ENCODE measurements around the gene PLCD3. TPM values are rescaled to one million over a fixed set of nuclear protein-coding genes. Genes with fewer than 3 reads are reported as not detected.

PLCD3 gene
- total and polyA plus RNA-seq, 2 of the 13 experiments (the other 11 are each of a cell fraction or from before 2014, with no cell fraction given), result 11.3 to 39.1 TPM

DNA sequence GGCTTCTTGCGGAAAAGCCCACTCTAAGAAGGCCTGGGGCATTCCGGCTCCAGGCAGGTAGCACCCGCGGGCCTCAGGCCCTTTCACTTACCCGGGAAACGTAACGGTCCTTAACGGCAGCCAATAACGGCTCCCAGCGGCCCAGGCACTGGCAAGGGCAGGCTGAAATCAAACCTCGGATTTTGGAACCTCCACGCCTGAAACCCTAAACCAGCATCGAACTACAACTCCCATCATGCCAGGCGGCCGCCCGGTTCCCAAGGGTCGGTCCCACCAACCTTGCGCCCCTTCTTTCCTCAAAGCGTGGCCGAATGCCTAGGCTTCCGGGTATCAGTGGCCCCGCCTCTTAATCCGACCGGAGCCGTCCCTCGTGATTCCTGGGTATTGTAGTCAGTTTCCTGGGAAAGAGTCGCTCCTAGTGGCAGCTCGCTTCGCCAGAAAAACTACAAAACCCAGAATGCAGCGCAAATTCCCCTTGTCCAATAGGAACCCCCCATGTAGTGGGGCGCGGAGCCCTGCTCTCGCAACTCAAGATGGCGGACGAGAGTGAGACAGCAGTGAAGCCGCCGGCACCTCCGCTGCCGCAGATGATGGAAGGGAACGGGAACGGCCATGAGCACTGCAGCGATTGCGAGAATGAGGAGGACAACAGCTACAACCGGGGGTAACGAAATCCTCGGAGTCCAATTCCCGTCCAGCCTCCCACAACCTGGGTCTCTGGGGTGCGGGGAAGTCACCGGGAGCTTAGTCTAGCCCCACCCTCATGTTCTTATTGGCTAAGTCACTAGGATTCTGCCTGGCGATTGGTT lies 71.3 kb downstream of the PLCD3 start, which contains the start of gene NMT1 (continued):
- TF ChIP-seq, protein P1, sequence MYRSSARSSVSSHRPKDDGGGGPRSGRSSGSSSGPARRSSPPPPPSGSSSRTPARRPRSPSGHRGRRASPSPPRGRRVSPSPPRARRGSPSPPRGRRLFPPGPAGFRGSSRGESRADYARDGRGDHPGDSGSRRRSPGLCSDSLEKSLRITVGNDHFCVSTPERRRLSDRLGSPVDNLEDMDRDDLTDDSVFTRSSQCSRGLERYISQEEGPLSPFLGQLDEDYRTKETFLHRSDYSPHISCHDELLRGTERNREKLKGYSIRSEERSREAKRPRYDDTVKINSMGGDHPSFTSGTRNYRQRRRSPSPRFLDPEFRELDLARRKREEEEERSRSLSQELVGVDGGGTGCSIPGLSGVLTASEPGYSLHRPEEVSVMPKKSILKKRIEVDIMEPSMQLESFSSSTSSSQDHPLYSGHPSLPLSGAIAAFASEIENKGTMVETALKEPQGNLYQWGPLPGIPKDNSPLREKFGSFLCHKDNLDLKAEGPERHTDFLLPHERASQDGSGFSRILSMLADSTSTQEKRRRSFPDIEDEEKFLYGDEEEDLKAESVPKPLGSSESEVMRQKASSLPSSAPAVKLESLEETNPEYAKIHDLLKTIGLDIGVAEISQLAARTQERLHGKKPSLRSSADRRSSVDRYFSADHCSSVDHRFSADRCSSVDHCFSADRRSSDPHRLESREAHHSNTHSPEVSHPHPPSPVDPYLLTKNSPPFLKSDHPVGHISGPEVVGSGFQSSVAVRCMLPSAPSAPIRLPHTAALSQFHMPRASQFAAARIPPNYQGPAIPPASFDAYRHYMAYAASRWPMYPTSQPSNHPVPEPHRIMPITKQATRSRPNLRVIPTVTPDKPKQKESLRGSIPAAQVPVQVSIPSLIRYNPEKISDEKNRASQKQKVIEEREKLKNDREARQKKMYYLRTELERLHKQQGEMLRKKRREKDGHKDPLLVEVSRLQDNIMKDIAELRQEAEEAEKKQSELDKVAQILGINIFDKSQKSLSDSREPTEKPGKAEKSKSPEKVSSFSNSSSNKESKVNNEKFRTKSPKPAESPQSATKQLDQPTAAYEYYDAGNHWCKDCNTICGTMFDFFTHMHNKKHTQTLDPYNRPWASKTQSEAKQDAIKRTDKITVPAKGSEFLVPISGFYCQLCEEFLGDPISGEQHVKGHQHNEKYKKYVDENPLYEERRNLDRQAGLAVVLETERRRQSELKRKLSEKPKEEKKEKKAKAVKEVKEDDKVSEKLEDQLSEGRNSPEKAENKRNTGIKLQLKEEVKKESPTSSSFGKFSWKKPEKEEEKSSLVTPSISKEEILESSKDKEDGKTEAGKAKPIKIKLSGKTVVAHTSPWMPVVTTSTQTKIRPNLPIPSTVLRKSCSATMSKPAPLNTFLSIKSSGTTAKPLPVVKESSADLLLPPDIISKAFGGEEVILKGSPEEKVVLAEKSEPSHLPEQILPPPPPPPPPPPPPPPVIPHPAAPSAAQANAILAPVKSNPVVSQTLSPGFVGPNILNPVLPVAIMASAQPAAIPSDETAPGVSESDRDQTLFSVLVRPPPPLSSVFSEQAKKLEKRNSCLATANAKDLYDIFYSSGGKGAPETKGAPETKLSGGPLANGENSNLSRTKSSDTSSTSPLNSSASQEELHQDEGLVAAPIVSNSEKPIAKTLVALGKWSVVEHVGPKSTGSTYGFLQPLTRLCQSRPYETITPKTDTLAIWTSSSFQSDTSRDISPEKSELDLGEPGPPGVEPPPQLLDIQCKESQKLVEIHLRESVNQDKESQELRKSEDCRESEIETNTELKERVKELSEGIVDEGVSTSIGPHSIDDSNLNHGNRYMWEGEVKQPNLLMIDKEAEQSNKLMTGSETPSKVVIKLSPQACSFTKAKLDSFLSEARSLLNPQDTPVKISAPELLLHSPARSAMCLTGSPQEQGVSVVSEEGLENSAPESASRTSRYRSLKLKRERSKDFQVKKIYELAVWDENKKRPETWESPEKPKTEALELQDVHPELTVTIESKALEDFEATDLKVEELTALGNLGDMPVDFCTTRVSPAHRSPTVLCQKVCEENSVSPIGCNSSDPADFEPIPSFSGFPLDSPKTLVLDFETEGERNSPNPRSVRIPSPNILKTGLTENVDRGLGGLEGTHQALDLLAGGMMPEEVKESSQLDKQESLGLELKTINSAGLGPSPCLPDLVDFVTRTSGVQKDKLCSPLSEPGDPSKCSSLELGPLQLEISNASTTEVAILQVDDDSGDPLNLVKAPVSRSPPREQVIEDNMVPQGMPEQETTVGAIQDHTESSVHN (CRISPR knock-in tag; IDR thresholded peaks at IDR 0.05), result no peak
- TF ChIP-seq KLF12 (CRISPR knock-in tag; IDR thresholded peaks at IDR 0.05; ENCODE audit: borderline replicate concordance) (peak; percentile 74; the same call in 1 of the 2 replicates), TRIM24 (CRISPR knock-in tag; IDR thresholded peaks at IDR 0.05) (no peak), KLF11 (CRISPR knock-in tag; IDR thresholded peaks at IDR 0.05) (peak; percentile 88; the same call in 1 of the 2 replicates), MTA3 (CRISPR knock-in tag; IDR thresholded peaks at IDR 0.05) (no peak), SAFB2 (CRISPR knock-in tag; IDR thresholded peaks at IDR 0.05; ENCODE audit: borderline replicate concordance, low read depth) (peak; percentile 81), SRY (CRISPR knock-in tag; IDR thresholded peaks at IDR 0.05) (peak; percentile 93), JUN (CRISPR knock-in tag; IDR thresholded peaks at IDR 0.05) (no peak), XBP1 (CRISPR knock-in tag; IDR thresholded peaks at IDR 0.05) (no peak; the same call in 1 of the 2 replicates), SIX1 (CRISPR knock-in tag; IDR thresholded peaks at IDR 0.05; ENCODE audit: borderline replicate concordance) (peak; percentile 80), HNRNPLL (IDR thresholded peaks at IDR 0.05; ENCODE audit: low read depth, low read length, poor library complexity, severe bottlenecking) (peak; percentile 77), GTF3A (CRISPR knock-in tag; conservative IDR thresholded peaks at IDR 0.05) (peak; percentile 97; the same call in 1 of the 2 replicates)
- TF ChIP-seq, protein P2, sequence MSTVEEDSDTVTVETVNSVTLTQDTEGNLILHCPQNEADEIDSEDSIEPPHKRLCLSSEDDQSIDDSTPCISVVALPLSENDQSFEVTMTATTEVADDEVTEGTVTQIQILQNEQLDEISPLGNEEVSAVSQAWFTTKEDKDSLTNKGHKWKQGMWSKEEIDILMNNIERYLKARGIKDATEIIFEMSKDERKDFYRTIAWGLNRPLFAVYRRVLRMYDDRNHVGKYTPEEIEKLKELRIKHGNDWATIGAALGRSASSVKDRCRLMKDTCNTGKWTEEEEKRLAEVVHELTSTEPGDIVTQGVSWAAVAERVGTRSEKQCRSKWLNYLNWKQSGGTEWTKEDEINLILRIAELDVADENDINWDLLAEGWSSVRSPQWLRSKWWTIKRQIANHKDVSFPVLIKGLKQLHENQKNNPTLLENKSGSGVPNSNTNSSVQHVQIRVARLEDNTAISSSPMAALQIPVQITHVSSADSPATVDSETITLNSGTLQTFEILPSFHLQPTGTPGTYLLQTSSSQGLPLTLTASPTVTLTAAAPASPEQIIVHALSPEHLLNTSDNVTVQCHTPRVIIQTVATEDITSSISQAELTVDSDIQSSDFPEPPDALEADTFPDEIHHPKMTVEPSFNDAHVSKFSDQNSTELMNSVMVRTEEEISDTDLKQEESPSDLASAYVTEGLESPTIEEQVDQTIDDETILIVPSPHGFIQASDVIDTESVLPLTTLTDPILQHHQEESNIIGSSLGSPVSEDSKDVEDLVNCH (CRISPR knock-in tag; IDR thresholded peaks at IDR 0.05), result 0 out of 2 replicates have a peak, but pooled peaks have one; percentile 51
- TF ChIP-seq, protein P3, sequence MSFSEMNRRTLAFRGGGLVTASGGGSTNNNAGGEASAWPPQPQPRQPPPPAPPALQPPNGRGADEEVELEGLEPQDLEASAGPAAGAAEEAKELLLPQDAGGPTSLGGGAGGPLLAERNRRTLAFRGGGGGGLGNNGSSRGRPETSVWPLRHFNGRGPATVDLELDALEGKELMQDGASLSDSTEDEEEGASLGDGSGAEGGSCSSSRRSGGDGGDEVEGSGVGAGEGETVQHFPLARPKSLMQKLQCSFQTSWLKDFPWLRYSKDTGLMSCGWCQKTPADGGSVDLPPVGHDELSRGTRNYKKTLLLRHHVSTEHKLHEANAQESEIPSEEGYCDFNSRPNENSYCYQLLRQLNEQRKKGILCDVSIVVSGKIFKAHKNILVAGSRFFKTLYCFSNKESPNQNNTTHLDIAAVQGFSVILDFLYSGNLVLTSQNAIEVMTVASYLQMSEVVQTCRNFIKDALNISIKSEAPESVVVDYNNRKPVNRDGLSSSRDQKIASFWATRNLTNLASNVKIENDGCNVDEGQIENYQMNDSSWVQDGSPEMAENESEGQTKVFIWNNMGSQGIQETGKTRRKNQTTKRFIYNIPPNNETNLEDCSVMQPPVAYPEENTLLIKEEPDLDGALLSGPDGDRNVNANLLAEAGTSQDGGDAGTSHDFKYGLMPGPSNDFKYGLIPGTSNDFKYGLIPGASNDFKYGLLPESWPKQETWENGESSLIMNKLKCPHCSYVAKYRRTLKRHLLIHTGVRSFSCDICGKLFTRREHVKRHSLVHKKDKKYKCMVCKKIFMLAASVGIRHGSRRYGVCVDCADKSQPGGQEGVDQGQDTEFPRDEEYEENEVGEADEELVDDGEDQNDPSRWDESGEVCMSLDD (CRISPR knock-in tag; IDR thresholded peaks at IDR 0.05; ENCODE audit: borderline replicate concordance), result peak; percentile 94
- TF ChIP-seq, protein P4, sequence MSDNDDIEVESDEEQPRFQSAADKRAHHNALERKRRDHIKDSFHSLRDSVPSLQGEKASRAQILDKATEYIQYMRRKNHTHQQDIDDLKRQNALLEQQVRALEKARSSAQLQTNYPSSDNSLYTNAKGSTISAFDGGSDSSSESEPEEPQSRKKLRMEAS (IDR thresholded peaks at IDR 0.05), result peak; percentile 76
